Inflammatory macrophage treated with lipopolysaccharide for 1 hour (primary cell): Measurements from ENCODE around the gene ARHGDIB.

Experiments used
- DNase-seq, 2 donors: peaks; one replicate each; pipeline ENCODE4 v3.0.0-alpha.2; 2020 to 2022

The ARHGDIB gene

DNA sequence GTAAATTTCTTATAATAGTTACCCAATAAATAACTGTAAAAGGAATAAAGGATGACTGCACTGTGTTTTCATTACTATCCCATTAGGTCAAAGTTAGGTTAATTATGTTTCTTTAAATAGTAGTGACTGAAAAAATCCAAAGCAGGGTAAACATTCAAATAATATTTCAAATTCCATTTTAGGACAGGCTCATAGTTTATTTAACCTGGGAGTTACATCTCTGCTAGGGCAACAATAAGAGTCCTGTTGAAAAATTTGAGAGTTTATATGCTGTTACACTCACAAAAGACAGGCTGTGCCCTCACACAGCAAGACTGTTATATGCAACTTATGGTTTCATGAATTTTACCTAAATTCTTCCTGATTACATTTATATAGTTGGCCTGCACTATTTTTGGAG is 31.1 kb downstream of the ARHGDIB start:
- DNase-seq = no peak

DNA sequence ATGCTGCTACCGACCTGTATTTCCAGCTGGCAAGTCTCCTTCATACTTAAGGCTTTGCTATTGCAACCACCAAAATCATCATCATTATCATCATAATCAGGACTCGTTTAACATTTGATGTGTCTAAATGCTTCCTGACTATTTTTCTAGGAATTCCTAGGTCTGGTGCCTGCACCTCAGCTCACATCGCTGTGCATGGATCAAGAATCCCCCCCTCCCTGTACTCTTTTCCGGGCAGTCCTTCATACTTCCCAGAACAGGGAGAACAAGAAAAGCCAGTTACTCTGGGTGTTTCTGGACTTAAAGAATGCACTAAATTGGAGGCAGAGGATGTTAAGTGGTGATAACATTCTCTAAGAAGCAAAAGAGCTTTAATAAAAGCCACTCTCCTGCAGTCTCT is 32.5 kb downstream of the ARHGDIB start:
- DNase-seq = no peak

DNA sequence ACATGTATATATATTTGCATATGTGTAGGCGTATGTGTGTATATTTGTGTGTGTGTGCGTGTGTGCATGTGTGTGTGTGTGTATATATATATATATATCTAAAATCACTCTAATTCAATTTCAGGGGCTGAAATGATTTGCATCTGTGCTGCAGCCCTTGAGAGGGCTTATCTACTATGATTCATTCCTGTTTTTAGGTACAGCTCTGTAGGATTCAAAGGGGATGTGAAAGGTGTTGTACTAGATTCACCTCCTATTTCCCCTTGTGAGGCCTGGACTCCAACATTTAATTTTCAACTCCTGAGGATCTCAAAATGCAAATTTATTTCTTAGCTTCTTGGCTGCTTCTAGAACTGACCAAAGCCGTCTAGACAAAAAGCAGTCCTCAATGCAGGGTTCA is 34.1 kb downstream of the ARHGDIB start:
- no peak for DNase-seq

DNA sequence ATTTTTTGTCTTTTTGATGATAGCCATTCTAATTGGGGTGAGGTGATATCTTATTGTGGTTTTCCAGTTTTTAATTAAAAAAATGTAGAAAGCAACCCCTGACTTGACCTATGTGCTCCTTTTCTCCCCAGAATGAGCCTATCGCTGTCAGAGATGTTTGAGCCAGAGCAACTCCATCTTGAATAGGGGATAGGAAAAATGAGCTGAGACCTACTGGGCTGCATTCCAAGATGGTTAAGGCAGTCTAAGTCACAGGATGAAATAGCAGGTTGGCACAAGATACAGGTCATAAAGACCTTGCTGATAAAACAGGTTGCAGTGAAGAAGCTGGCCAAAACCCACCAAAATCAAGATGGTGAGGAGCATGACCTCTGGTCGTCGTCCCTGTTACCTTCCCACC is 36.9 kb downstream of the ARHGDIB start:
- no peak for DNase-seq

DNA sequence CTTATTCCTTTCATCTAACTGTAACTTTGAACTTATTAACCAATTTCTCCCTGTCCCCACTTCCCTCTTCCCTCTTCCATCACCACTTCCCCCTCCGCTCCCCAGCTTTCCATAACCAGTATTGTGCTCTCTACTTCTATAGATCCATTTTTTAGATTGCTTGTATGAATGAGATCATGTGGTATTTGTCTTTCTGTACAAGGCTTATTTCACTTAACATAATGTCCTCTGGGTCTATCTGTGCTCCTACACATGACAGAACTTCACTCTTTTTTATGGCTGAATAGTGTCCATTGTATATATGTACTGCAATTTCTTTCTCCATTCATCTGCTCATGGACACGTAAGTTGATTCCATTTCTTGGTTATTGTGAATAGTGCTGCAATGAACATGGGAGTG is 37.5 kb downstream of the ARHGDIB start:
- no peak for DNase-seq

DNA sequence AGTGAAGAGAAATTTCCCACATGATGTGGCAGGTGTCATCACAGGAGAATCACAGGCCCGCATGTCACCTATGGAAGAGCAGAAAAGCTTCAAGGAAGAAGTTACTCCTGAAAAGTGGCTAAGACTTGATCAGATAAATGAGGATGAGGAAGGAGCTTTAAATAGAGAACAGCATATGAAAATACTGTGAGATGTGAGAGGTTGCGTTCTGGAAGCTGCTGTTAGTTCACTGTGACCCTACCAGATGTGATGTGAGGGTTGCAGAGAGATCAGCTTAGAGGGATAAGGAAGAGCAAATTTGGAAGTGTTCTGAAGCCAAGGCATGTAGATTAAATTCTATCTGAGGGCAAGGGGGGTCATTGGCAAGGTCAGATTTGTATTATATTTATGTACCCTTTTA is 40.2 kb downstream of the ARHGDIB start:
- DNase-seq = no peak

DNA sequence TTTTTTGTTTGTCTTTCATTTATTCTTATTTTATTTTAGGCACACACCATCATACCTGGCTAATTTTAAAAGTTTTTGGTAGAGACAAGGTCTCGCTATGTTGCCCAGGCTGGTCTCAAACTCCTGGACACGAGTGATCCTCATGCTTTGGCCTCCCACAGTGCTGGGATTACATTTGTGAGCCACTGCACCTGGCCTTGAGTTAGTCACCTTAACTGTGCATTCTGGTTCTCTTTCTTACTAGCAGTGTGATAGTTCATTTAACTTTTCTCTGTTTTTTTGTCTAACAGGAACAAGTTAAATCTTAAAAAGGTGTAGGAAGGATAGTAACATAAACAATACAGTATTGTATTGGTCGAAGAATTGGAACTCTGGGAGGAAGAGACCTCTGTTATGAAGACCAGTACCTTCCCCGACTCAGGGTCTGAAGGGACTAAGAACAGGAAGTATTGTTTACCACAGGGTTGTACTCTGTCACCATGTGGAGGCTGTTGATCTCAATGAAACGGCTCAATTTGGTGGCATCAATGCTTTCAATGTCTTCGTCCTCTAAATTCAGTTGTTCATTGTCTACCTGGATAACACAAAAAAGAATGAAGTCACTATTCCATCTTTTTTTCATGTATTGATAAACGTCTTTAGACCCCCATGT is 40.8 kb downstream of the ARHGDIB start:
- no peak for DNase-seq

DNA sequence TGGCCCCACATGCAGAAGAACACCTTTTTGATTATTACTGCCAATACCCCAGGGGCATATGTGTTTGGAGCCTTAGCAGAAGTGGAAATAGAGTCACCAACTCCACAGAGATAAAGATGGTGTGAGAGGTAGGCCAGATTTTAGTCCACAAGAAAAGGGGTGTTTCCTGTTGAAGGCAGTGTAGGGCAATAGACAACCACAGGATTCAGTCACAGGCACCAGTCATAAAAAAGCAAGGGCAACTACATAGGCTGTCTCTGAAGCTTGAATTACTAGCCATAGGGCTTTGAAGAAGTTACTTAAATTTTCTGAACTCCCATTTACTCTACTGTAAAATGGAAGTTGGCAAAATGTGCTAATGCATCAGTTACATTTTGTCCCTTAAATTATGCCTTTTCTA is 41.9 kb downstream of the ARHGDIB start:
- DNase-seq = no peak

DNA sequence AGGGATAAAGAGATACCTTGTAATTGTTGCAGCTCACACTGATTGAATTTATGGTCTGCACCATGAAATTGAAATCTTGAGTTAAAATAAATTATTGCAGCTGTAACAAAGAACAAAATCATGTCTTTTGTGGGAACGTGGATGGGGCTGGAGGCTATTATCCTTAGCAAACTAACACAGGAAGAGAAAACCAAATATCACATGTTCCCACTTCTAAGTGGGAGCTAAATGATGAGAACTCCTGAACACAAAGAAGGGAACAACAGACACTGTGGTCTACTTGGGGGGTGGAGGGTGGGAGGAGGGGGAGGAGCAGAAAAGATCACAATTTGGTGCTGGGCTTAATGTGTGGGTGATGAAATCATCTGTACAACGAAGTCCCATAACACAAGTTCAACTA is 45.7 kb downstream of the ARHGDIB start:
- no peak for DNase-seq

DNA sequence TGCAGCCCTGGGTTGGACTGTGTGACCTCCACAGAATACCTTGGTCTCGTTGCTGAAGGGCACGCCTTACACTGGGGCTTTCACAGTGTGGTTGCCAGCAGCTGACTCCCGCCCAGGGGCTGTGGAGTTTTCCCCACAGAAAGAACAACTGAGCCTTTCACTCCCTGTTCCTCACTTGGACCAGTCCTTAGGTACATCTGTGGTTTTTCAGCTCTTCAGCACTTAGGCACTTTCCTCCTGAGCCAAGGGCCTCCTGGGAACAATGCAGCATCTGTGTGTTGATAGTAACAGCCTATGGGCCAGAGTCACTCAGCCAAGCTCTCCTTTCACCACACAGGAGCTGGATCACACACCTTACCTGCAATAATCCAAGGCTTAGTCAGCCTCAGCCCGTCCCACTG is 48.0 kb downstream of the ARHGDIB start:
- DNase-seq = no peak

DNA sequence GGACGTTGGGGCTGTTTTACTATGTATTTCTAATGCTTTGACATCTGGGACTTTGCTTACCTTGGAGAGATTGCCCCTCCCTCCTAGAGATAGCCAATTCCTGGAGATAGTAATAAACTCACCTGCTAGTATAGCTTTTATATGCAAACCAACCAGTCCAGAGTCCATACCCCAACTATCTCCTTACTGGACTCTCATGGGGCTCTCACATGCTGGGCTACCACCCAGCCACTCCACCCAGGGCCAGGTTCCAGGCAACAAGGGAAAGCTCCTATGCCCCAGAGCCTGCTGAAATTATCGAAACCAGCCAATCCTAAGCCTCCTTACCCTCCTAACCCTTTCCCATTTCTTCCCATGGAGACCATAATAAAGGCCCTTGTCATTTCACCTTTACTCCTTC is 50.3 kb downstream of the ARHGDIB start:
- DNase-seq = no peak

DNA sequence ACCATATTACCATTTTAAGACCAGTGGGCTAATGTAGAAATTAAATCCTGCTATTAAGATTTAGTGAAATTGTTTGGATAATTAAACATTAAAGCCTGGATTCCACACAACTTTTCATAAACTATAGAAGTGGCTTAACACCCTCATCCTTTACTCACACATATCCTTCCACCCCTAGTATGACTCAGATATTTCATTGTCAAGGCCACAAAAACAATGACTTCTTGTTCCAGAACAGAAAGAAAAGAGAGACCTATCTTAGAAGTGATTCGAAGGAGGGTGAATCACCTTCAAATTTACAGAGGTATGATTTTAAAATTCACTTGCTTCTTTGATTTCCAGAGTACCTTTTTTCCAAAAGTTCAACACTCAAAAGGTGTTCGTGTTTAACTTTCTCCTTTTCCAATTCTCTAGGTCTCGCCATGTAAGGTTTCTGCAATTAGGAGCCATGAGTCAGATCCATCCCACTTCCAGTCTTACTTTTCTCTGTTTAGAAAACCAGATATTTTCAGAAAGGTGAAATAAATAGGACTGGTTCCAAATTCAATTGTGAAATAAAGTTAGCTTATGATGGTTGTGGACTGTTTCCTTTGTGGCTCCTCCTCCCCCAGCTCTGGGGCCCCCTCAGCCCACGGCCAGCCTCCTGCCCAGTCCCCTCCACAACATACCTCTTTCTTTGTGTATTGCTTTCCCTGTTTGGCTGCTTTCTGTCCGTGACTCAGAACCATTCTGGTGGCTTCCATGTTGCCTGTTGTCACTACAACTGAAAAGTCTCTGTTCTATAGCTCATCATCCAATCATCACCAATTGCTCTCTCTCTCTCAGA is 51.1 kb downstream of the ARHGDIB start:
- DNase-seq = no peak

DNA sequence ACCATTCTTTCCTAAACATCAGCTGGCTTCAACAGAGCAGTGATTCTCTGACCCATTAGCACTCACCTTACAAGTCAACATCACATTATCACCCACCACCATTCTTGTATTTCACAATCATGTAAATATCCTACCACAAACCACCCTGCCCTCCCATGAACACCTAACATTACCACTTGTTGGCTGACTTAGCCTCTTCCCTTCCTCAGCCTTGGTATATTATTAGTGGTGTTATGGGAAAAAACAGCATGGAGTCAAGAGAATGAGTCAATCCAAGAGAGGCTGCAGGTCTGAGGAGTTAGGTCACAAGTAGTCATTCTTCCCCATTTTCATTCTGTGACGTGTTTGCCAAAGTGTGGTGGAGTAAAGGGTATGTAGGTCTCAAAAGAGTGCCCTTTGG is 53.4 kb downstream of the ARHGDIB start:
- no peak for DNase-seq

DNA sequence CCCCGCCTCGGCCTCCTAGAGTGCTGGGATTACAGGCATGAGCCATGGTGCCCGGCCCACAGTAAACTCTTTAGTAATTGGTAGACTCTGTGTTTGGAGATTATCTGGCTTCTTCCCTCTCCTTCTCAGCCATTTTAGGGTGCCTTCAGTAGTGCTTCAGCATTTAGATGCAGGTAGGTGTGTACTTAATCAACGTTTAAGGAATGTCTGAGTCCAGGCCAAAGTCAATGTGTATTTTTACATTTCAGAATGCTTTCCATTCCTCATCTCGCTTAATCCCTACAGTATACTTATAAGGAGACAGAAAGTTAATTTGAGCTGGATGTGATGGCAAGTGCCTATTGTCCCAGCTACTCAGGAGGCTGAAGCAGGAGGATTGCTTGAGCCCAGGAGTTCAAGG is 55.3 kb downstream of the ARHGDIB start:
- DNase-seq = no peak

DNA sequence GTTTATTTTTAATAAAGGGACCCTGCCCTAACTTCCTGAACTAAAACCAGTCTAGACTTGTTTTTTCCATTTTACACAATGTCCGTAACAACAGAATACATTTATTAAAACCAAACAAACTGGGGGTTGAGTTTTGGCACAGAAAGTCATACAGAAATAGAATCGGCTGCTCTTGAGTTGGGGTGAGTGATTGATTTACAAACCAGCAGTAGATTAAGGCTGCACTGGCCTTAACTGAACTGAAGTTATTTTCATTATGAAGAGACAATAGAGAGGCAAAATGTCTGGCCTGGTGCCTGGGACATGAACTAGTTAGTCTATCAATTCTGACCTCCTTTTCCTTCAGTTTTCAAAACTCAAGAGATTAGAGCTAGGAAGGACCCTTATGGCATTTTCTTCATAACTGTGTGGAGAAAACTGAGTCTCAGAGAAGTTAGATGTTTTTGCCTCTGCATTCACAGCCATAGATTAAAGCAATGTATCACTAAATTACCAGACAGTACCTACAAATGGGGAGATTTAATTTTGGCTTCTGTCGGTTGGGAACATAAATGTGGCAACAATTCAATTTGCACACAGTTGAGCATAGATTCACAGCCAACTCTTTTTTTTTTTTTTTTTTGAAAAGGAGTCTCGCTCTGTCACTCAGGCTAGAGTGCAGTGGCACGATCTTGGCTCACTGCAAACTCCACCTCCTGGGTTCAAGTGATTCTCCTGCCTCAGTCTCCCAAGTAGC is 56.0 kb downstream of the ARHGDIB start:
- no peak for DNase-seq

DNA sequence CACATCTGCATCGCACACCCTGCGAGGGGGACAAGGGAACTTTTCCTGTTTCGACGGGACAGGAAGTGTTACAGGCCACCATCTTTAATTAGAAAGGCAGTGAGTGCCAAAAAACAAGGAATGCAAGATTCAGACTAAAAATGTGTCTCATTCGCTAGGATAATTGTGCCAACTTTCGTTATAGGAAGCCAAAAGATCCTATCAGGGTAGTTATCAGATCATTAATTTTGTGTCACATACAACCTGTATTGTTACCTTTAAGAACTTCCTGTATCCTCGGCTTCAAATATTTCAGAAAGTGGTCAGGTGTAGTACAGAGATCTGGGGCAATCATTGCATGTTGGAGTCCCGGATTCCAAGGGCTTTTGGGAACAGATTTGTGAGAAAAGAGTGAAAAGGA is 56.5 kb downstream of the ARHGDIB start:
- DNase-seq = no peak

DNA sequence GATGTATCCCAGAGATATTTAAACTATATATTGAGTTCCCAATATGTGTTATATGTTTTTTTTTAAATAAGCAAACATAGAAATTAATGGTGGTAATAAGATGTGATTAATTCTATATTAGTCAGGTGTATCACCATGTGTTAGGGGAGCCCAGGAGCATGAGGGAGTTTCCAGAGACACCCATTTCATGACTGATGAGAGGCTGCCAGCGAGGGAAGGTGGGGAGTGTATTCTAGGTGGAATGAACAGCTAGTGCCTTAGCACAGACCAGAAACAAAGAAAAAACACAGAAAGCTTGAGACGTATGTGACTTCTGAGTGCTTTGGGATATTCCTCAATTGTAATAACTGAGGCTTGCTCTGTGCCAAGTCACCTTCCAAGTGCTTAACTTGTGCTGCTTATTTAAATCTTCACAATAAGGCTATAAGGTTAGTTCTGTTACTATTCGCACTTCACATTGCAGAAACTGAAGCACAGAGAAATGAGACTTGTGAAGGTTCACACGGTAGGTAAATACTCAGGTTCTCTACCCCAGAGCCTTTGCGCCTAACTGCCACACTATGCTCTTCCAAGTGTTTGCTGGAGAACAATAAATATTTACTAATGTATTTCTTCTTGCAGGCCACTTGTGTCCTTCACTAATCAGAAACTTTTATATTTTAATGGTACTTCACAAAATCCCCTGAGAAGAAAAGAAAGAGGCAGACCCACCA is 57.9 kb downstream of the ARHGDIB start:
- DNase-seq = no peak

DNA sequence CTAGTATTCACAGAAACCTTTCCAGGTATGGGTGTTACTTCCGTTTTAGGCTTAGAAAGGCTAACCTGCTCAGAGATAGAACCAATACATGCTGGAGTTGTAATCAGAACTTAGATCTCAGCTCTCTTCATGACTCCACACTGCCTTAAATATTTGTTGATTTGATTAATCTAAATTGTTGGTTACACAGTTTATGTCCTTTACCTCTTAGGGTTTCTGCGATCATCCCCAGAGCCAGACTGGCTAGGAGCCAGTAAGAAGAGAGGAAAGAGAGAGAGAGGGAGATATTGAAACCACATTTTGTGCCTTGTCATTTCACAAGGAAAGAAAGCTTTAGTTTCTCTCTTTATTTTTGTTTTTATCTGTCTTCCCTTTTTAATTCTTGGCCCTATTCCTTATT is 58.9 kb downstream of the ARHGDIB start:
- no peak for DNase-seq

DNA sequence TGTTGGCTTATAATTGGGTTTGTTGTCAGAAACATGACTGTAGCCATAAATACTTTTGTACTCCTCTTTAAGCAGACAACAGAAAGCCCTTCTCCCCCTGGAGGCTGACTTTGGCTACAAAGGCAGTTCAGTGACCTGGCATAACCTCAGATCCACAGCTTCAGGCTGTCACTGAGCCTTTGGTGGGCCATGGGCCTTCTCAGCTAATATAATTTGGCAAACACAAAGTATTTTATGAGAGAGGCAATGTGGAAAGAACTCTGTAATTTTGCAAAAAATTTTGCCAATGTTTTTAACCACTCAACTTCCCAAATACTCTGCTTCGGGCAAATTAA is 60.2 kb downstream of the ARHGDIB start:
- DNase-seq = no peak

DNA sequence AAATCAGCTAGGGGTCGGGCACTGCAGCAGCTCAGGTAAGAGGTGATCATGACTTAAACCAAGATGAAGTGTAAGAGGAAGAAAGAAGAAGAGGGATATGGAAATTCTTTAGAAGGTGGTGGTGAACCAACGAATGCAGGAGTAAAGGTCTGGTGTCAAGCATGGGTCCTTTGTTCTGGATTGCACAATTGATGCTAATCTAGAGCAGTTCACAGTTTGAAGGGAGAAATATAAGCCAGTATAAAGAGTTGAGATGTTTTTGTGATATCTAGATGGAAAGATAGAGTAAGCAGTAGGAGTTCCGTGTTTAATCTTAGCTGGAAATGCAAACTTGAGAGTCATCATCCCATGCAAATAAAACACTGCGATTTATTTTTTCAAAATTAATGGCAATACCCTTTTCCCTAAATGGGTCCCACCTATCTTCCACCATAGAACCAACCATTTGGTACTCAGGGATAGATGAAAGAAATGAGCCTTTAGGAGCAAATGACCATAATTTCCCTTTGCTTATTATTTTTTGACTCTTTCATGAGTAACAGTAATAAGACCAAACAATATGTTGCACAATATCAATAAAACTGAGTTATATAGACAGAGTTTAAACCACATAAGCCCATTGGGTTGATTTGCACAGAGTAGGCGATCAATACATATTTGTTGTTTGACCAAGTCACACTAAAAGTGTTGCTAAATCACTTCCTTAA is 60.7 kb downstream of the ARHGDIB start:
- no peak for DNase-seq

DNA sequence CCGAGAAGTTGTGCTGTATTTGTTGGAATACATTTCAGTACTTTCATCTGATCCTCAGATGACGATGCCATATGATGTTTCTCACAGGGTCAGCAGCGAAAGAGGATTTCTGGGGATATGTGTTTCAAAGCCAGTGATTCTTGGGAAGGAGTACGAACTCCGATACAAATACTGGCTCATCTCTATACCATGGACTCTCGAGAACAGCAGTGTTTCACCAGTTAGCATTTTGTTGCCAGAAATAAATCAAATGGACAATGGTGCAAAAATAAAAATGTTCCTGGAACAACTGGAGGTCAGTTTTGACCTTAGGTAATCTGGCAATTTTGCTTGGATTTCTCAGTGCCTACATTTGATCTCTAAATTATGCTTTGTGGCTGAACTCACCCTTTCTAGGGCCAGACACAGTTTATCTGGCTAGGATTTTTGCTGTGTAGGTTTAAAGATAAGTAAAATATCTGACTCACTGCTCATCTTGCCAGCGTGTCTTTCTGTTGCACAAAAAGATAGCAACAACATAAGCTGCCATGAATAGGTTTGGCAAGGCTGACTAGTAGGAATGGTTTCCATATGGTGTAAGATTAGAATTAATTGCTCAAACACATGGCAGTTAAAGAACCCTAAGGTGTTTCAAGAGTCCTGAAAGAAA is 64.8 kb downstream of the ARHGDIB start:
- no peak for DNase-seq

DNA sequence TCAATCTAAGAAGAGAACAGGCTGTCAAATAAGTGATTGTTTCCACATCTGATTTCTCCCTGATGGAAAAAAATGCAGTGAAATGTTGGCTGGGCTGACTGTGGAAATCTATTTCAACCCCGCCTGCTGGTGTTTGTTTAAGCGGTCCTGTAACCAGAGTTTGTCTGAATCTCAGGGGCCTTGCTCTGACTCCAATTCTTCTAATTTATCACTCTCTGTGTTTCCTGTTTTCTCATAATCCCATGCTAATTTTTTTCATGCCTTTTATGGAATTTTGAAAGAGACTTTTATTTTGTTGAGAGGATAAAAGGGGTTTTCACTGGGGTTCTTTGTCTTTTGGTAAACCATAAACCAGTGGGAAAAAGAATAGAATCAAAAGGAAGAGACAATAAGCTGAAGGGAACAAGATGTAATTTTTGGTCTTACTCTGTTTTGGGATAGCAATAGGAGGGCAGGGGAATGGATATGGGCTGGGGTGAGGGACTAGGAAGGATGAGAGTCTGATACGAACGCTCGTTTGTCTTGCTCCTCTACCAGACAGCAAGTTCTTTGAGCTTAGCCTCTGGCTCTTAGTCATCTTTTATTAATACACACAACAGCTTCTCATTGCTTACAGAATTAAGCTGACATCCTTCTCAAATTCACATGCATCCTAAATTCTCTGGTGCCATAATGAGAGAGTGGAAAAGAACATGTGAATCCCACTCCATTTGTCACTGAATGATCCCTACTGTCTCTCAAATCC is 67.7 kb downstream of the ARHGDIB start:
- DNase-seq = no peak
